NT2/D1 (cell line): ENCODE results near the gene PIK3R4.

Experiments used
- YY1 ChIP-seq: IDR thresholded peaks from 2 replicates; pipeline ENCODE4 v1.6.1; 2011; ENCODE audit not compliant: insufficient read length, insufficient read depth
- ZNF274 ChIP-seq: IDR thresholded peaks from 2 replicates; pipeline ENCODE4 v1.6.1; 2011; ENCODE audit warnings: mild to moderate bottlenecking, low read depth, low read length

DNA sequence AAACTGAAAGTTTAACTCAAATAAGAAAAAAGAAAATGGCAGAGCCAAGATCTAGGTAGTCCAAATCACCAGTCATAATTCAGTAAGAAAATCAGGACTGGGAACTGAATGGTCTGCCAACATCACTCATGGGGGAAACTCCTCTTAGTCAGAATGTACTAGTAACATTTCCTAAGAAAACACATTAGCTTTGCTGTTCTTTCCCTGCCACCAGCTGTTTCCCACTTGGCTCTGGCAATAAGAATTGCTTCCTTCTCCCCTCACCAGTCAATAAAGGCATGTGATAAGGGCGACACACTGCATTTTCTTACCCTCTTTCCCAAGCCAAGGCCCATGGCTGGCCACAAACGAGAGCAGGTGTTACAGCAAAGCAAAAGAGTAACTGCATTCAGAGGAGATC, 46.1 kb downstream of the PIK3R4 start:
- no peak for TF ChIP-seq ZNF274
- TF ChIP-seq YY1: no peak
